Measurements from ENCODE around the gene GJD2.

DNA sequence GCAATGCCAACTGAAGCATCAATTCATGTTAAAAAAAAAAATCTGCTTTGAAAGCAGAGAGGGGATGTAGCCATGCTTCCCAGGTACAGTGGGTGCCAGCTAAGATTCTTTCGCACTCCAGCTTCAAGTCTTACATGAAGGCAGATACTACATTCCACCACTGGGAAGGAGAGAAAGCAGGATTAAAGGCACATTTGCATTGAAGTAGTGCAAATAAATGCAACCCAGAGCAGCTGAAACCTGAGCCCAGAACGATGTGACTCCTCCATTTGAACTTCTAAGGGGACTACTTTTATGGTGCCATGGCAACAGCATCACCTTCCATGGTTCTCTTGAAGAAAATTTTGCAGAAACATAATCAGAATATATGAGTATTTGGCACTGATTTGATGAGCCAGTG is 19.1 kb upstream of the GJD2 start:
- no peak for TF ChIP-seq CTCF (IDR thresholded peaks at IDR 0.05)
- TF ChIP-seq EZH2phosphoT487 (IDR thresholded peaks at IDR 0.05): no peak

Measured in neural progenitor cell (in vitro differentiated cells).